Ammon's horn (tissue), 1 donor: Measurements from ENCODE around the gene TMEM41A.

Source experiments
- DNase-seq: peaks from one replicate; pipeline ENCODE4 v3.0.0-alpha.2; 2016; ENCODE audit warnings: low spot score

TMEM41A gene

GRCh38 chr3:185498503-185499396 lies at the start of gene TMEM41A:
Gene TMEM41A, minus strand, starts transcription at chr3:185499035. Its CDS starts 74 bp downstream, at chr3:185498961.
- peak; percentile 93 for DNase-seq

GRCh38 chr3:185540695-185541094 lies 41.9 kb upstream of the TMEM41A start:
- DNase-seq: no peak

GRCh38 chr3:185539934-185540333 lies 41.1 kb upstream of the TMEM41A start:
- DNase-seq: no peak

GRCh38 chr3:185537369-185537970 lies 38.6 kb upstream of the TMEM41A start:
- DNase-seq: peak; percentile 31

- no peak for DNase-seq
These were observed 35.7 kb upstream of the TMEM41A start for GRCh38 chr3:185534511-185534910.

- peak; percentile 32 for DNase-seq
These were observed 34.1 kb upstream of the TMEM41A start for GRCh38 chr3:185532901-185533300.

GRCh38 chr3:185530856-185531255 lies 32.0 kb upstream of the TMEM41A start:
- DNase-seq: no peak

- no peak for DNase-seq
These were observed 29.7 kb upstream of the TMEM41A start for GRCh38 chr3:185528532-185528931.

- DNase-seq: no peak
These were observed 28.5 kb upstream of the TMEM41A start for GRCh38 chr3:185527364-185527763.

- no peak for DNase-seq
These were observed 27.6 kb upstream of the TMEM41A start for GRCh38 chr3:185526349-185526951.

- no peak for DNase-seq
These were observed 22.7 kb upstream of the TMEM41A start for GRCh38 chr3:185521349-185522138.

GRCh38 chr3:185519021-185519420 lies 20.2 kb upstream of the TMEM41A start:
- no peak for DNase-seq

GRCh38 chr3:185517387-185518130 lies 18.7 kb upstream of the TMEM41A start:
- DNase-seq: no peak

GRCh38 chr3:185511711-185512110 lies 12.9 kb upstream of the TMEM41A start:
- DNase-seq: no peak

- no peak for DNase-seq
These were observed 9.6 kb upstream of the TMEM41A start for GRCh38 chr3:185508335-185508991.

GRCh38 chr3:185507883-185508282 lies 9.0 kb upstream of the TMEM41A start:
- DNase-seq: no peak

- no peak for DNase-seq
These were observed 5.8 kb upstream of the TMEM41A start for GRCh38 chr3:185504636-185505035.

- DNase-seq: no peak
These were observed 4.7 kb upstream of the TMEM41A start for GRCh38 chr3:185503521-185503920.

GRCh38 chr3:185502987-185503386 lies 4.2 kb upstream of the TMEM41A start:
- DNase-seq: no peak

GRCh38 chr3:185490241-185490640 lies 8.6 kb downstream of the TMEM41A start:
- DNase-seq: no peak

- no peak for DNase-seq
These were observed 9.4 kb downstream of the TMEM41A start for GRCh38 chr3:185489462-185489861.
